A549 (cell line): Measurements from ENCODE around the gene MMP19. TPM values are rescaled to one million over a fixed set of nuclear protein-coding genes. Genes with fewer than 3 reads are reported as not detected.

ENCODE experiments used
- ATAC-seq, 2 experiments: fragments of 200-7000 bp in 1 of 2; fragments of >200 bp in 1 of 2; cut with Nextera tagmentation in 1 of 2; cut with Tn5 transposase in 1 of 2; 3 replicates each; pipeline versions ENCODE4 v1.8.0 to v1.9.1; 2018 to 2020; ENCODE audit warnings: mild to moderate bottlenecking in 1 of 2, moderate library complexity in 1 of 2
- CTCF ChIA-PET: fragments of 300-600 bp; sonication (Branson Sonifier 250); formaldehyde crosslinking; extraction: SDS; loops from one replicate; lab custom pipeline; 2021; ENCODE audit warnings: antibody characterized with exemption, inconsistent platforms; lab: Yijun Ruan, JAX
- POLR2A ChIA-PET: fragments of 350-600 bp; formaldehyde crosslinking; extraction: SDS; loops from one replicate; lab custom pipeline; 2021; ENCODE audit warnings: antibody characterized with exemption, inconsistent platforms; lab: Yijun Ruan, JAX
- DNase-seq, 2 experiments: peaks; one replicate each; pipeline versions ENCODE4 v3.0.0 to v3.0.0-alpha.2; 2011 to 2016; ENCODE audit warnings: low read depth in 1 of 2, low spot score in 1 of 2
- FAIRE-seq: peaks from 2 replicates; lab custom pipeline; 2011; peaks lifted over from hg19 to GRCh38; lab: Jason Lieb, UNC
- H3K27ac ChIP-seq, 2 experiments: fragments of >200 bp; sonication (Bioruptor Twin); formaldehyde crosslinking; 3 replicates each; pipeline ENCODE4 v1.5.1; 2016 to 2017
- H3K4me1 ChIP-seq: fragments of >200 bp; sonication (Bioruptor Twin); formaldehyde crosslinking; 3 replicates; pipeline ENCODE4 v1.6.1; 2016
- H3K4me2 ChIP-seq: fragments of >200 bp; sonication (Bioruptor Twin); formaldehyde crosslinking; 3 replicates; pipeline ENCODE4 v1.6.1; 2016
- H3K4me3 ChIP-seq: fragments of >200 bp; sonication (Bioruptor Twin); formaldehyde crosslinking; 3 replicates; pipeline ENCODE4 v1.5.1; 2016
- H3K9me3 ChIP-seq: fragments of >200 bp; sonication (Bioruptor Twin); formaldehyde crosslinking; 3 replicates; pipeline ENCODE4 v1.6.1; 2016
- ATOH8 ChIP-seq: fragments of 250-450 bp; sonication (Bioruptor Pico); IDR thresholded peaks from 2 replicates; pipeline ENCODE4 v1.5.0; 2020; ENCODE audit warnings: low read depth, mild to moderate bottlenecking, moderate library complexity
- CBX2 ChIP-seq: fragments of 200-600 bp; sonication (generic); IDR thresholded peaks from 2 replicates; pipeline ENCODE4 v1.6.1; 2016; ENCODE audit warnings: low read depth, mild to moderate bottlenecking, borderline replicate concordance
- EHF ChIP-seq: fragments of 250-450 bp; sonication (Bioruptor Pico); IDR thresholded peaks from 2 replicates; pipeline ENCODE4 v1.5.0; 2020; ENCODE audit warnings: mild to moderate bottlenecking
- EHMT2 ChIP-seq: fragments of 200-600 bp; sonication (generic); IDR thresholded peaks from 2 replicates; pipeline ENCODE4 v1.6.1; 2016; ENCODE audit warnings: antibody characterized with exemption, low read depth, mild to moderate bottlenecking, moderate library complexity
- FOXS1 ChIP-seq: fragments of 250-450 bp; sonication (Bioruptor Pico); IDR thresholded peaks from 2 replicates; pipeline ENCODE4 v1.5.0; 2020; ENCODE audit warnings: mild to moderate bottlenecking, moderate library complexity
- HES2 ChIP-seq: fragments of >200 bp; sonication (Bioruptor Twin); formaldehyde crosslinking; IDR thresholded peaks from 2 replicates; pipeline ENCODE4 v1.6.1; 2016
- HMGXB4 ChIP-seq: fragments of 250-450 bp; sonication (Bioruptor Pico); IDR thresholded peaks from 2 replicates; pipeline ENCODE4 v1.5.0; 2021; ENCODE audit warnings: mild to moderate bottlenecking, moderate library complexity, borderline replicate concordance
- MAX ChIP-seq: IDR thresholded peaks from 2 replicates; pipeline ENCODE4 v1.6.1; 2012
- MYC ChIP-seq: IDR thresholded peaks from 2 replicates; pipeline ENCODE4 v1.6.1; 2012; ENCODE audit warnings: mild to moderate bottlenecking, inconsistent platforms, low read length, improper control_type of control experiment, borderline replicate concordance
- PHF8 ChIP-seq: fragments of 200-600 bp; sonication (generic); IDR thresholded peaks from 2 replicates; pipeline ENCODE4 v1.6.1; 2016; ENCODE audit warnings: low read depth, mild to moderate bottlenecking, antibody characterized with exemption, moderate library complexity, borderline replicate concordance
- POLR2AphosphoS2 ChIP-seq: conservative IDR thresholded peaks from 2 replicates; pipeline ENCODE4 v1.6.1; 2012; ENCODE audit warnings: low read length, improper control_type of control experiment, inconsistent platforms
- RAD21 ChIP-seq, 2 experiments: fragments of >200 bp in 1 of 2; sonication (Bioruptor Twin) in 1 of 2; formaldehyde crosslinking in 1 of 2; IDR thresholded peaks in 1 of 2; conservative IDR thresholded peaks in 1 of 2; 2 replicates in 1 of 2; 3 replicates in 1 of 2; pipeline ENCODE4 v1.6.1; 2012 to 2018; ENCODE audit warnings: inconsistent platforms in 1 of 2
- RCOR1 ChIP-seq: fragments of 150-350 bp; IDR thresholded peaks from 2 replicates; pipeline ENCODE4 v1.6.1; 2014; ENCODE audit warnings: antibody characterized with exemption, low read length, low read depth
- REST ChIP-seq: fragments of 200-600 bp; sonication (generic); IDR thresholded peaks from 2 replicates; pipeline ENCODE4 v1.6.1; 2016; ENCODE audit warnings: antibody characterized with exemption, mild to moderate bottlenecking, moderate library complexity
- ZNF302 ChIP-seq: fragments of 250-450 bp; sonication (Bioruptor Pico); IDR thresholded peaks from 2 replicates; pipeline ENCODE4 v1.9.0; 2021; ENCODE audit warnings: inconsistent platforms, mild to moderate bottlenecking, moderate library complexity
- WGBS: methylation state at CpG from one replicate; pipeline ENCODE4 v1.1.6; 2017; ENCODE audit errors: missing lambda C conversion rate; 5-methylcytosine and 5-hydroxymethylcytosine counted together
- polyA plus RNA-seq, 4 experiments: library from polyadenylated mRNA; depleted of rRNA in 3 of 4; stranded (reverse); fragments of >200 nt; fragmentation: RNase III in 1 of 4; extraction: RNeasy Plus Mini Kit Qiagen cat#74134 plus additional on column Dnase treatment in 1 of 4; gene quantifications; 2 replicates in 3 of 4; 3 replicates in 1 of 4; pipeline ENCODE4 v1.2.3, GENCODE V29; 2011 to 2017

The MMP19 gene
- polyA plus RNA-seq, 2 of the 4 experiments (the other 2 are of a cell fraction): 0.06 to 0.09 TPM

- FAIRE-seq: no peak
- no peaks in the 10 kb centered on the region for H3K9me3 ChIP-seq
- POLR2A ChIA-PET: no interaction called here
- H3K4me3 ChIP-seq: no peak overlapping the region
- WGBS: 40% methylated on average over 1 of the region's 1 CpG
- H3K27ac ChIP-seq: no peak overlapping the region
- no peak overlapping the region for H3K4me2 ChIP-seq
- TF ChIP-seq MYC (no peak), HES2 (no peak), RCOR1 (no peak)
- DNase-seq: no peak
- ATAC-seq: no peak
- no peaks in the 10 kb centered on the region for H3K4me1 ChIP-seq
- CTCF ChIA-PET: interaction anchor here (2.0 kb wide), 1 partner anchor 55 kb away, joined by 7 read pairs; no protein-coding TSS in a partner anchor
Observed at GRCh38 chr12:55885113-55885512, 42.4 kb upstream of the MMP19 start.

GRCh38 chr12:55877824-55878223 is 35.1 kb upstream of the MMP19 start:
- no peak for ATAC-seq
- no peak for FAIRE-seq
- DNase-seq: no peak
- ChIA-PET CTCF (interaction anchor here (1.5 to 2.2 kb wide), 2 partner anchors 48 to 63 kb away, joined by 4 to 5 read pairs; no protein-coding TSS in a partner anchor), POLR2A (no interaction called here)
- Histone ChIP-seq H3K4me2 (no peak overlapping the region), H3K4me3 (no peak overlapping the region), H3K9me3 (peaks cover 8% of the 10 kb centered on the region; the same call in 1 of the 3 replicates), H3K4me1 (no peaks in the 10 kb centered on the region), H3K27ac (no peak overlapping the region)
- no peak for TF ChIP-seq ATOH8 (CRISPR knock-in tag)

- ATAC-seq (no peak), FAIRE-seq (no peak), DNase-seq (no peak)
- no peak overlapping the region for H3K4me2 ChIP-seq
- H3K4me3 ChIP-seq: no peak overlapping the region
- H3K4me1 ChIP-seq: no peaks in the 10 kb centered on the region
- CTCF ChIA-PET: interaction anchor here (1.3 to 1.8 kb wide), 2 partner anchors 10 to 59 kb away, joined by 3 read pairs; partner anchors contain the start of genes ORMDL2 and SARNP
- peaks cover 8% of the 10 kb centered on the region; the same call in 1 of the 3 replicates for H3K9me3 ChIP-seq
- no peak for TF ChIP-seq ZNF302
- TF ChIP-seq FOXS1: no peak
- no peak for TF ChIP-seq RAD21 (conservative IDR thresholded peaks at IDR 0.05 in 1 of 2, IDR thresholded peaks at IDR 0.05 in 1 of 2)
- TF ChIP-seq CBX2: no peak
- no peak for TF ChIP-seq REST
- TF ChIP-seq MAX: no peak
- TF ChIP-seq HMGXB4: no peak
- no peak for TF ChIP-seq PHF8
- no peak for TF ChIP-seq POLR2AphosphoS2
- TF ChIP-seq EHMT2: no peak
- no peak for TF ChIP-seq EHF (CRISPR knock-in tag)
- H3K27ac ChIP-seq: no peak overlapping the region
- POLR2A ChIA-PET: no interaction called here
- WGBS: 70% methylated on average over 4 of the region's 4 CpGs
Observed at GRCh38 chr12:55875704-55876467, 33.1 kb upstream of the MMP19 start.
